Stomach smooth muscle (tissue), 2 donors: ENCODE measurements around the gene ATP5F1A.
A peak's percentile ranks its signal among the peaks of the same experiment; 100 is the strongest.
"Not testable (repeated sequence)": the region's sequence is repeated elsewhere in the genome, so short reads cannot be mapped to it uniquely, and the experiment has no call there.

ENCODE experiments used
- H3K27ac ChIP-seq: one replicate; pipeline ENCODE4 v1.7.0; 2013; ENCODE audit warnings: mild to moderate bottlenecking, low read length, inconsistent platforms
- H3K27me3 ChIP-seq, 2 donors: one replicate each; pipeline ENCODE4 v1.7.0; 2013; ENCODE audit warnings: low read length in 2 of 2; ENCODE audit not compliant: insufficient read depth in 2 of 2, control insufficient read depth in 1 of 2
- H3K36me3 ChIP-seq, 2 donors: one replicate each; pipeline ENCODE4 v1.7.0; 2013; ENCODE audit warnings: low read length in 2 of 2; ENCODE audit not compliant: control insufficient read depth in 2 of 2, insufficient read depth in 2 of 2
- H3K4me1 ChIP-seq: one replicate; pipeline ENCODE4 v1.7.0; 2013; ENCODE audit warnings: low read length; ENCODE audit not compliant: control insufficient read depth, insufficient read depth
- H3K4me3 ChIP-seq, 2 donors: one replicate each; pipeline ENCODE4 v1.7.0; 2013; ENCODE audit warnings: low read length in 2 of 2
- H3K9ac ChIP-seq, 2 donors: one replicate each; pipeline ENCODE4 v1.7.0; 2013; ENCODE audit warnings: low read length in 2 of 2, mild to moderate bottlenecking in 1 of 2
- H3K9me3 ChIP-seq, 2 donors: one replicate each; pipeline ENCODE4 v1.7.0; 2013; ENCODE audit warnings: low read length in 2 of 2; ENCODE audit not compliant: control insufficient read depth in 2 of 2
- donor health status: healthy.
- donor health status: Pancreatic carcinoma.

Gene ATP5F1A

GRCh38 chr18:46097801-46098615 lies at the start of gene ATP5F1A:
Gene ATP5F1A, minus strand, starts transcription at chr18:46098296. Its CDS starts 65 bp downstream, at chr18:46098231.
- Histone ChIP-seq H3K4me1 (peaks cover 15% of the 10 kb centered on the region), H3K4me3 (peak within 1 kb of the TSS; percentile 99)

DNA sequence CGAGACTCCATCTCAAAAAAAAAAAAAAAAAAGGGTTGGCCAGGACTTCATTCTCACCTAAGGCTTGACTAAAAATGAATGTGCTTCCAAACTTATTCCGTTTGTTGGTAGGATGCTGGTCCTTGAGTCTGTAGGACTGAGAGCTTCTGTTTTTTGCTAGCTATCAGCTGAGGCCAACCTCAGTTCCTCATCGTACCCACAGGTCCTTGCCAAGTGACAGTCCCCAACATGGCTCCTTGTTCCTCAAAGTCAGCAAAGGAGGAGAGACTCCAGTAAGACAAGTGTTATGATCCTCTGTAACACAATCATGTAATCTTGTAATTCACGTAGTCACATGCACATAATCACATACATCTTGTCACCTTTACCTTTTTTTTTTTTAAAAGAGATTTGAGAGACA lies 43.1 kb upstream of the ATP5F1A start:
- no peaks in the 10 kb centered on the region for H3K27me3 ChIP-seq
- H3K27ac ChIP-seq: no peak overlapping the region
- no peaks in the 10 kb centered on the region for H3K9me3 ChIP-seq
- H3K4me3 ChIP-seq: no peak overlapping the region
- no peaks in the 10 kb centered on the region for H3K36me3 ChIP-seq
- H3K9ac ChIP-seq: no peak overlapping the region
- H3K4me1 ChIP-seq: no peaks in the 10 kb centered on the region

More at GRCh38 chr18:46097801-46098615, at the start of gene ATP5F1A:
- peak within 1 kb of the TSS; percentile 97 to 99 for H3K9ac ChIP-seq
- H3K9me3 ChIP-seq: no peaks in the 10 kb centered on the region
- H3K36me3 ChIP-seq: peaks cover 3 to 7% of the 10 kb centered on the region in 2 donors
- H3K27ac ChIP-seq: peak within 1 kb of the TSS; percentile 95
- no peaks in the 10 kb centered on the region for H3K27me3 ChIP-seq

- Histone ChIP-seq H3K27me3 (no peaks in the 10 kb centered on the region), H3K4me3 (no peak overlapping the region), H3K36me3 (no peaks in the 10 kb centered on the region), H3K27ac (no peak overlapping the region), H3K9me3 (no peaks in the 10 kb centered on the region), H3K4me1 (no peaks in the 10 kb centered on the region), H3K9ac (no peak overlapping the region)
Measured at GRCh38 chr18:46140173-46140572, 42.1 kb upstream of the ATP5F1A start.

- H3K27ac ChIP-seq: no peak overlapping the region
- no peak overlapping the region for H3K9ac ChIP-seq
- H3K9me3 ChIP-seq: no peaks in the 10 kb centered on the region
- no peaks in the 10 kb centered on the region for H3K36me3 ChIP-seq
- no peaks in the 10 kb centered on the region for H3K4me1 ChIP-seq
- H3K27me3 ChIP-seq: no peaks in the 10 kb centered on the region
- no peak overlapping the region for H3K4me3 ChIP-seq
Measured at GRCh38 chr18:46134920-46135675, 37.0 kb upstream of the ATP5F1A start.

DNA sequence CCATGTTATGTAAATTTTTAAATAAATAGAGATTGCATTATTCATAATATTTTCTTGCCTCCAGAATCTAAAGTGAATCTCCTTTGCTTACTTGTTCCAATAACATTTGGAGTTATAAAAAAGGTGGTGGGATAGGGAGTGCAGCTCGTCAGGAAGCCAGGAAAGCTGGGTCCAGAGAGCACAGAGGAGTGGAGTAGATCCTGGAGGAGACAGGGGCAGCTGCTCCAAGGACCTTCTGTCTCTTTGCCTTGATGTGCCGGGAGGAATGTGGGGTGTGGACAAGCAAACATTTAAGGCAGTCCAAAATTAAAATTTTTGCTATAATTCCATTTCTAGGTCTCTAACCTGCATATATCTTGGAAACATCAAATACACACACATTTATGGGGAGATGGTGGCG lies 35.4 kb upstream of the ATP5F1A start:
- peaks cover 5 to 9% of the 10 kb centered on the region in 2 donors for H3K36me3 ChIP-seq
- no peaks in the 10 kb centered on the region for H3K9me3 ChIP-seq
- no peaks in the 10 kb centered on the region for H3K4me1 ChIP-seq
- no peak overlapping the region for H3K9ac ChIP-seq
- no peak overlapping the region for H3K4me3 ChIP-seq
- no peaks in the 10 kb centered on the region for H3K27me3 ChIP-seq
- H3K27ac ChIP-seq: no peak overlapping the region

GRCh38 chr18:46130549-46130948 lies 32.5 kb upstream of the ATP5F1A start:
- H3K27me3 ChIP-seq, H3K4me1 ChIP-seq, H3K4me3 ChIP-seq, H3K27ac ChIP-seq, H3K9ac ChIP-seq, H3K9me3 ChIP-seq: not testable (repeated sequence)
- peaks cover 9 to 13% of the 10 kb centered on the region in 2 donors for H3K36me3 ChIP-seq

- H3K4me3 ChIP-seq: no peak overlapping the region
- no peak overlapping the region for H3K27ac ChIP-seq
- H3K9me3 ChIP-seq: no peaks in the 10 kb centered on the region
- no peak overlapping the region for H3K9ac ChIP-seq
- H3K27me3 ChIP-seq: no peaks in the 10 kb centered on the region
- H3K36me3 ChIP-seq: peaks cover 9 to 13% of the 10 kb centered on the region in 2 donors
- H3K4me1 ChIP-seq: no peaks in the 10 kb centered on the region
Measured at GRCh38 chr18:46130061-46130460, 32.0 kb upstream of the ATP5F1A start.

DNA sequence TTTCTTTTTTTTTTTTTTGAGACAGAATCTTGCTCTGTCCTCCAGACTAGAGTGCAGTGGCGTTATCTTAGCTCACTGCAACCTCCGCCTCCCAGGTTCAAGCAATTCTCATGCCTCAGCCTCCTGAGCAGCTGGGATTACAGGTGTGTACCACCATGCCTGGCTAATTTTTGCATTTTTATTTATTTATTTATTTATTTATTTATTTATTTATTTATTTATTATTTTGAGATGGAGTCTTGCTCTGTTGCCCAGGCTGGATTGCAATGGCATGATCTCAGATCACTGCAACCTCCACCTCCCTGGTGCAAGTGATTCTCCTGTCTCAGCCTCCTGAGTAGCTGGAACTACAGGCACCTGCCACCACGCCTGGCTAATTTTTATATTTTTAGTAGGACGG lies 28.5 kb upstream of the ATP5F1A start:
- H3K9me3 ChIP-seq, H3K4me1 ChIP-seq, H3K9ac ChIP-seq, H3K27ac ChIP-seq, H3K27me3 ChIP-seq, H3K4me3 ChIP-seq: not testable (repeated sequence)
- peaks cover 14 to 24% of the 10 kb centered on the region in 2 donors for H3K36me3 ChIP-seq

GRCh38 chr18:46113751-46114150 lies 15.7 kb upstream of the ATP5F1A start:
- no peak overlapping the region for H3K27ac ChIP-seq
- no peak overlapping the region for H3K9ac ChIP-seq
- H3K27me3 ChIP-seq: no peaks in the 10 kb centered on the region
- H3K4me1 ChIP-seq: no peaks in the 10 kb centered on the region
- peaks cover 5 to 10% of the 10 kb centered on the region in 2 donors for H3K36me3 ChIP-seq
- H3K9me3 ChIP-seq: no peaks in the 10 kb centered on the region
- no peak overlapping the region for H3K4me3 ChIP-seq

DNA sequence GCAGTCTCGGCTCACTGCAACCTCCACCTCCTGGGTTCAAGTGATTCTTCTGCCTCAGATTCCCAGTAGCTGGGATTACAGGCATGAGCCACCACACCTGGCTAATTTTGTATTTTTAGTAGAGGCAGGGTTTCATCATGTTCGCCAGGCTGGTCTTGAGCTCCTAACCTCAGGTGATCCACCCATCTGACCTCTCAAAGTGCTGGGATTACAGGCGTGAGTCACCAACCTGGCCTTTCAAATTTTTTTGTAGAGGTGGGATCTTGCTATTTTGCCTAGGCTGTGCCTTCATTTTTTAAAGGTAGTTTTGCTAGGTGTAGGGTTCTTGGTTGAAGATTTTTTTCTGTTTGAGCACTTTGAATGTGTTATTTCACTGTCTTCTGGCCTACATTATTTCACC lies 12.3 kb upstream of the ATP5F1A start:
- Histone ChIP-seq H3K27ac (no peak overlapping the region), H3K4me1 (no peaks in the 10 kb centered on the region), H3K9me3 (no peaks in the 10 kb centered on the region), H3K4me3 (no peak overlapping the region), H3K36me3 (peaks cover 5 to 6% of the 10 kb centered on the region in 2 donors), H3K9ac (no peak overlapping the region), H3K27me3 (no peaks in the 10 kb centered on the region)

GRCh38 chr18:46109386-46109785 lies 11.3 kb upstream of the ATP5F1A start:
- Histone ChIP-seq H3K4me3 (no peak overlapping the region), H3K36me3 (peaks cover 0 to 5% of the 10 kb centered on the region in 2 donors), H3K27ac (no peak overlapping the region), H3K9me3 (no peaks in the 10 kb centered on the region), H3K27me3 (no peaks in the 10 kb centered on the region), H3K4me1 (peaks cover 8% of the 10 kb centered on the region), H3K9ac (no peak overlapping the region)
